NCI-H2107 treated with DMSO at 0.1 percent for 48 hours (cell line): Measurements from ENCODE around the gene ARFGAP1.
"Not testable (repeated sequence)": the region's sequence is repeated elsewhere in the genome, so short reads cannot be mapped to it uniquely, and the experiment has no call there.

Source experiments
- DNase-seq: peaks from one replicate; lab custom pipeline; 2025; ENCODE audit not compliant: unreplicated experiment; lab: John Stamatoyannopoulos, UW

The ARFGAP1 gene

GRCh38 chr20:63240004-63240403 lies 32.6 kb upstream of the ARFGAP1 start:
- DNase-seq, result no peak

- no peak for DNase-seq
These were observed 31.3 kb upstream of the ARFGAP1 start for GRCh38 chr20:63241272-63241671.

GRCh38 chr20:63242736-63243135 lies 29.9 kb upstream of the ARFGAP1 start:
- DNase-seq, result no peak

- no peak for DNase-seq
These were observed 28.9 kb upstream of the ARFGAP1 start for GRCh38 chr20:63243604-63244247.

GRCh38 chr20:63244468-63244867 lies 28.1 kb upstream of the ARFGAP1 start:
- no peak for DNase-seq

GRCh38 chr20:63246490-63247288 lies 25.9 kb upstream of the ARFGAP1 start:
- DNase-seq, result no peak

- DNase-seq, result no peak
These were observed 24.9 kb upstream of the ARFGAP1 start for GRCh38 chr20:63247671-63248228.

- no peak for DNase-seq
These were observed 23.6 kb upstream of the ARFGAP1 start for GRCh38 chr20:63248835-63249591.

- DNase-seq, result no peak
These were observed 22.7 kb upstream of the ARFGAP1 start for GRCh38 chr20:63249891-63250290.

GRCh38 chr20:63251350-63251749 lies 21.3 kb upstream of the ARFGAP1 start:
- not testable (repeated sequence) for DNase-seq

GRCh38 chr20:63252284-63252711 lies 20.3 kb upstream of the ARFGAP1 start:
- DNase-seq, result no peak

GRCh38 chr20:63253065-63253437 lies 19.6 kb upstream of the ARFGAP1 start:
- DNase-seq, result no peak

GRCh38 chr20:63253438-63254231 lies 19.0 kb upstream of the ARFGAP1 start:
- no peak for DNase-seq

- no peak for DNase-seq
These were observed 18.4 kb upstream of the ARFGAP1 start, which contains the start of gene NKAIN4 for GRCh38 chr20:63254232-63254605. Gene NKAIN4 (minus strand): TSS chr20:63254463. CDS start chr20:63254450, 13 bp downstream.

GRCh38 chr20:63254606-63255384 lies 17.8 kb upstream of the ARFGAP1 start:
- DNase-seq, result no peak

GRCh38 chr20:63255931-63256704 lies 16.5 kb upstream of the ARFGAP1 start:
- DNase-seq, result no peak

- no peak for DNase-seq
These were observed 15.7 kb upstream of the ARFGAP1 start for GRCh38 chr20:63256954-63257353.

- DNase-seq, result no peak
These were observed 15.0 kb upstream of the ARFGAP1 start for GRCh38 chr20:63257629-63258028.

GRCh38 chr20:63258781-63259180 lies 13.8 kb upstream of the ARFGAP1 start:
- no peak for DNase-seq
